ENCODE results near the gene DNM3.

GRCh38 chr1:171890131-171890530 lies 48.8 kb downstream of the DNM3 start:
- TF ChIP-seq POLR2A (IDR thresholded peaks at IDR 0.05): no peak
- TF ChIP-seq CTCF (IDR thresholded peaks at IDR 0.05): no peak
- TF ChIP-seq POLR2AphosphoS5 (IDR thresholded peaks at IDR 0.05): no peak
- no peak for TF ChIP-seq EP300 (IDR thresholded peaks at IDR 0.05)
